ENCODE measurements around the gene RIPOR3.

DNA sequence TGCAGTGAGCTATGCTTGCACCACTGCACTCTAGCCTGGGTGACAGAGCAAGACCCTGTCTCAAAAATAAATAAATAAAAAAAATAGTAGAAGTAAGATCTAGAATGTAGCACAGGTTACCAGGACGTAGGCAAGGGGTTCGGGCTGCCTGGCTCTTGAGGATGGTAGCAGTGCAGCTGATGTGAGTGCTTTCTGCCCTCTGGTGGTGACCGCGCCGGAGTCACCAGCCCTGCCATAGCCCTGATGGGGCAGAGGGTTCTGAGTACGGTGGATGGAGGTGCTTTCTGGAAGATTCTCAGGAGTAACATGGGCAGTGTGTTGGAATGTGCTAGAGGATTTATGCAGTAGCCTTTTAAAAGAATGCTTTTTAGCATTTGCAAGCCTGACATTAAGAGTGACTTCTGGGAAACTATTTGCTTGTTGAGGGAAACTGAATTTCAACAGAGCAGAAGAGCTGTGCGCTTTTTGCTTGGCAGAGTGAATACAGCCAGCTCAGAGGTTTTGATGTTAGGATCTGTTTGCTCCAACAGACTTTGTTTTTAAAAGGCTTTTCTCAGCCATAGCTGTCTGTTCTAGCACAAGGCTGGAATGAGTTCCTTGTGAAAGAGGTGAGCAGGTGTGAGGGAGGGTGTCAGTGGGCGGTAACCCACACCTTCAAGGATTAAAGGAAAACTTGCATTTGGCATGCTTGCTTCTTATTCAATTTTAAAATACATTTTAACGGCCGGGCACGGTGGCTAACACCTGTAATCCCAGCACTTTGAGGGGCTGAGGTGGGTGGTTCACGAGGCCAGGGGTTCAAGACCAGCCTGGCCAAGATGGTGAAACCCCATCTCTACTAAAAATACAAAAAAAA lies 115.2 kb downstream of the RIPOR3 start:
- peak in 1 of 2 donors; percentile 3 for TF ChIP-seq POLR2A (IDR thresholded peaks at IDR 0.05)
- TF ChIP-seq, protein P1, sequence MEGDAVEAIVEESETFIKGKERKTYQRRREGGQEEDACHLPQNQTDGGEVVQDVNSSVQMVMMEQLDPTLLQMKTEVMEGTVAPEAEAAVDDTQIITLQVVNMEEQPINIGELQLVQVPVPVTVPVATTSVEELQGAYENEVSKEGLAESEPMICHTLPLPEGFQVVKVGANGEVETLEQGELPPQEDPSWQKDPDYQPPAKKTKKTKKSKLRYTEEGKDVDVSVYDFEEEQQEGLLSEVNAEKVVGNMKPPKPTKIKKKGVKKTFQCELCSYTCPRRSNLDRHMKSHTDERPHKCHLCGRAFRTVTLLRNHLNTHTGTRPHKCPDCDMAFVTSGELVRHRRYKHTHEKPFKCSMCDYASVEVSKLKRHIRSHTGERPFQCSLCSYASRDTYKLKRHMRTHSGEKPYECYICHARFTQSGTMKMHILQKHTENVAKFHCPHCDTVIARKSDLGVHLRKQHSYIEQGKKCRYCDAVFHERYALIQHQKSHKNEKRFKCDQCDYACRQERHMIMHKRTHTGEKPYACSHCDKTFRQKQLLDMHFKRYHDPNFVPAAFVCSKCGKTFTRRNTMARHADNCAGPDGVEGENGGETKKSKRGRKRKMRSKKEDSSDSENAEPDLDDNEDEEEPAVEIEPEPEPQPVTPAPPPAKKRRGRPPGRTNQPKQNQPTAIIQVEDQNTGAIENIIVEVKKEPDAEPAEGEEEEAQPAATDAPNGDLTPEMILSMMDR (IDR thresholded peaks at IDR 0.05) = peak; percentile 38 to 69 (median 64)
